Midbrain (tissue), 1 donor: ENCODE measurements around the gene GMDS.
"Not testable (repeated sequence)": the region's sequence is repeated elsewhere in the genome, so short reads cannot be mapped to it uniquely, and the experiment has no call there.

ENCODE experiments used
- DNase-seq: peaks from one replicate; lab custom pipeline; 2025; lab: John Stamatoyannopoulos, UW

GMDS gene

GRCh38 chr6:1770968-1771723 is 474.3 kb downstream of the GMDS start:
- no peak for DNase-seq

- DNase-seq = no peak
These were observed 475.0 kb downstream of the GMDS start for GRCh38 chr6:1770435-1770843.

GRCh38 chr6:1767481-1768246 is 477.7 kb downstream of the GMDS start:
- DNase-seq = no peak

GRCh38 chr6:1766654-1767053 is 478.8 kb downstream of the GMDS start:
- no peak for DNase-seq

GRCh38 chr6:1765160-1765903 is 480.1 kb downstream of the GMDS start:
- DNase-seq = no peak

- no peak for DNase-seq
These were observed 480.9 kb downstream of the GMDS start for GRCh38 chr6:1764397-1764987.

- DNase-seq = no peak
These were observed 482.0 kb downstream of the GMDS start for GRCh38 chr6:1763404-1763803.

- DNase-seq = no peak
These were observed 483.2 kb downstream of the GMDS start for GRCh38 chr6:1762203-1762602.

- peak; percentile 7 for DNase-seq
These were observed 483.9 kb downstream of the GMDS start for GRCh38 chr6:1761477-1761877.

GRCh38 chr6:1760876-1761275 is 484.5 kb downstream of the GMDS start:
- no peak for DNase-seq

- DNase-seq = no peak
These were observed 485.5 kb downstream of the GMDS start for GRCh38 chr6:1759870-1760269.

- no peak for DNase-seq
These were observed 487.2 kb downstream of the GMDS start for GRCh38 chr6:1758076-1758679.

- DNase-seq = no peak
These were observed 488.3 kb downstream of the GMDS start for GRCh38 chr6:1757131-1757530.

- DNase-seq = no peak
These were observed 488.8 kb downstream of the GMDS start for GRCh38 chr6:1756472-1757129.

- not testable (repeated sequence) for DNase-seq
These were observed 494.3 kb downstream of the GMDS start for GRCh38 chr6:1751063-1751462.

GRCh38 chr6:1749041-1749440 is 496.4 kb downstream of the GMDS start:
- no peak for DNase-seq

- DNase-seq = no peak
These were observed 497.9 kb downstream of the GMDS start for GRCh38 chr6:1747531-1747930.

GRCh38 chr6:1747003-1747402 is 498.4 kb downstream of the GMDS start:
- no peak for DNase-seq

- no peak for DNase-seq
These were observed 499.6 kb downstream of the GMDS start for GRCh38 chr6:1745814-1746213.

- DNase-seq = no peak
These were observed 500.9 kb downstream of the GMDS start for GRCh38 chr6:1744543-1744942.

GRCh38 chr6:1739680-1740079 is 505.7 kb downstream of the GMDS start:
- DNase-seq = no peak
